ENCODE data around the gene IL33. TPM values are rescaled to one million over a fixed set of nuclear protein-coding genes. Genes with fewer than 3 reads are reported as not detected.

The IL33 gene
- total RNA-seq, 1 donor from 2014 or later = not detected

DNA sequence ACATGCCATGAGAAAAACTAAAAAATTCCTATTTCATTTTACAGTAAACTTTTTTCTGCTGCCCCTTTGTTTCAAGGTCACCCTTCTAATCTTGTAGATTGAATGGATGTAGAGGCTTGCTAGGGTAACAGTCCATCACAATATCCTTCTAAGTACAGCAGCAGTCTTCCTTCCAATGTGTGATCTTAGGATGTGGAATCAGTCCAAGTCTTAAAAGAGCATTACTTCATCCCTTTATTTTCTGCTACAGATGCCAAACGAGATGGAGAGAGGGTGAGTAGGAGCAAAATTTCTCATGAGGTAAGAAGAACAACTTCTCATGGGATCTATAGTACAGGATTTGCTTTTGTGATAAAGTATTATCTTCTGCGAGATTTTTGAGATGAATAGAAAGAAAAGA lies 704 bp upstream of the IL33 start:
- H3K4me3 Mint-ChIP-seq (ENCODE audit: unreplicated experiment) = no peak overlapping the region
- no peaks in the 10 kb centered on the region for H3K4me1 Mint-ChIP-seq (ENCODE audit: unreplicated experiment)
- TF ChIP-seq, protein P1, sequence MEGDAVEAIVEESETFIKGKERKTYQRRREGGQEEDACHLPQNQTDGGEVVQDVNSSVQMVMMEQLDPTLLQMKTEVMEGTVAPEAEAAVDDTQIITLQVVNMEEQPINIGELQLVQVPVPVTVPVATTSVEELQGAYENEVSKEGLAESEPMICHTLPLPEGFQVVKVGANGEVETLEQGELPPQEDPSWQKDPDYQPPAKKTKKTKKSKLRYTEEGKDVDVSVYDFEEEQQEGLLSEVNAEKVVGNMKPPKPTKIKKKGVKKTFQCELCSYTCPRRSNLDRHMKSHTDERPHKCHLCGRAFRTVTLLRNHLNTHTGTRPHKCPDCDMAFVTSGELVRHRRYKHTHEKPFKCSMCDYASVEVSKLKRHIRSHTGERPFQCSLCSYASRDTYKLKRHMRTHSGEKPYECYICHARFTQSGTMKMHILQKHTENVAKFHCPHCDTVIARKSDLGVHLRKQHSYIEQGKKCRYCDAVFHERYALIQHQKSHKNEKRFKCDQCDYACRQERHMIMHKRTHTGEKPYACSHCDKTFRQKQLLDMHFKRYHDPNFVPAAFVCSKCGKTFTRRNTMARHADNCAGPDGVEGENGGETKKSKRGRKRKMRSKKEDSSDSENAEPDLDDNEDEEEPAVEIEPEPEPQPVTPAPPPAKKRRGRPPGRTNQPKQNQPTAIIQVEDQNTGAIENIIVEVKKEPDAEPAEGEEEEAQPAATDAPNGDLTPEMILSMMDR (IDR thresholded peaks at IDR 0.05) = no peak
- H3K27me3 Mint-ChIP-seq (ENCODE audit: unreplicated experiment) = peaks cover 19% of the 10 kb centered on the region
- H3K36me3 Mint-ChIP-seq (ENCODE audit: unreplicated experiment) = no peaks in the 10 kb centered on the region
- no peak overlapping the region for H3K27ac Mint-ChIP-seq (ENCODE audit: unreplicated experiment)
- no peak for DNase-seq (ENCODE audit: extremely low spot score, unreplicated experiment)
- peaks cover 14% of the 10 kb centered on the region for H3K9me3 Mint-ChIP-seq (ENCODE audit: unreplicated experiment)

DNA sequence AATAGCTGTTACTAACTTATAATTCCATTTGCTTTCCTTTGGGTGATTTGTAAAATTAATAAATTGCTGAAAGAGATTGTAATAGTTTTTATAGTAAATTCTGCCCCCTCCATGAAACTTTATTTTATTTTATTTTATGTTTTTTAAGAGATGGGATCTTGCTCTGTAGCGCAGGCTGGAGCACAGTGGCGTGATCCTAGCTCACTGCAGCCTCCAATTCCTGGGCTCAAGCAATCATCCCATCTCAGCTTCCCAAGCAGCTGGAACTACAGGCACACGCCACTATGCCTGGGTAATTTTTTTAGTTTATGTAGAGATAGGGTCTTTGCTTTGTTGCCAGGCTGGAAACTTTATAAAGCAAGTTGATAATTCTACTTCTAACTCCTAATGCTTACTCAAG lies 395 bp downstream of the IL33 start:
- TF ChIP-seq, protein P1 (IDR thresholded peaks at IDR 0.05) = no peak
- DNase-seq (ENCODE audit: extremely low spot score, unreplicated experiment) = no peak
- Mint-ChIP-seq H3K4me3 (ENCODE audit: unreplicated experiment) (no peak overlapping the region), H3K27me3 (ENCODE audit: unreplicated experiment) (peaks cover 25% of the 10 kb centered on the region), H3K27ac (ENCODE audit: unreplicated experiment) (no peak overlapping the region), H3K4me1 (ENCODE audit: unreplicated experiment) (no peaks in the 10 kb centered on the region), H3K36me3 (ENCODE audit: unreplicated experiment) (no peaks in the 10 kb centered on the region), H3K9me3 (ENCODE audit: unreplicated experiment) (peaks cover 3% of the 10 kb centered on the region)

DNA sequence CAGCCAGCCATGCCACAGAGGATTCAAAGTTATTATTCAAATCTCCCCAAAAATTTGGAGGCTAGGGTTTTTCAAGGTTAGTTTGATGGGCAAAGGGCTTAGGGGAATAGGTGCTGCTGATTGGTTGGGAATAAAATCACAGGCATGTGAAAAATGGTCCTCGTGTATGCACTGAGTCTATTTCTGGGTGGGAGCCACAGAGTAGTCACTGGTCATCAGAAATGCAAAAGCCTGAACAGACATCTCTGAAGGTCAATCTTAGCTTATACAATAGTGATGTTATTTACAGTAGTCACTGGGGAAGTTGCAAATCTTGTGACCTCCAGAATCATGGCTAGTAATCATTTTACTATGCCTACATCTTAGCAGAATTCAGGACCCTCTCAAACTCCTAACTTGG lies 1.3 kb downstream of the IL33 start:
- Mint-ChIP-seq H3K36me3 (ENCODE audit: unreplicated experiment) (no peaks in the 10 kb centered on the region), H3K4me1 (ENCODE audit: unreplicated experiment) (no peaks in the 10 kb centered on the region), H3K27ac (ENCODE audit: unreplicated experiment) (no peak overlapping the region), H3K27me3 (ENCODE audit: unreplicated experiment) (peaks cover 27% of the 10 kb centered on the region), H3K9me3 (ENCODE audit: unreplicated experiment) (no peaks in the 10 kb centered on the region), H3K4me3 (ENCODE audit: unreplicated experiment) (no peak overlapping the region)
- TF ChIP-seq, protein P1 (IDR thresholded peaks at IDR 0.05) = no peak
- no peak for DNase-seq (ENCODE audit: extremely low spot score, unreplicated experiment)

DNA sequence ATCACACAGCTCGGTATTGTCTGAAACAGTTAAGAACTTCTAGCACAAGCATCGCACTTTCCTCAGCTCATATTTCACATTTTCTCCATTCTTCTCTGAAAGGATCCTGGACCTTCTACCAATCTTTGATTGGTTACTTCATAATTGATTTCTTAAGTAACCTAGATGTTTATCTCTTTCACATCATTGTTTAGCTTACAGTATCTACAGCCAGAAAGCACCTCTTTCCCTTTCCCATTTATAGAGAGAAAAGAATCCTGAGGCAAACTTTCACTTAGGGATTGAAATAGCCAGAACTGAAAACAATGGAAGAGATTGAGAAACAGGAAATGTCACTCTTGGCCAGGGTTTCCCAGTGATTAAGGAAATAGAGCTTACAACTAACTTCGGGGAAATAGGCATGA lies 2.5 kb downstream of the IL33 start:
- H3K27ac Mint-ChIP-seq (ENCODE audit: unreplicated experiment) = no peak overlapping the region

DNA sequence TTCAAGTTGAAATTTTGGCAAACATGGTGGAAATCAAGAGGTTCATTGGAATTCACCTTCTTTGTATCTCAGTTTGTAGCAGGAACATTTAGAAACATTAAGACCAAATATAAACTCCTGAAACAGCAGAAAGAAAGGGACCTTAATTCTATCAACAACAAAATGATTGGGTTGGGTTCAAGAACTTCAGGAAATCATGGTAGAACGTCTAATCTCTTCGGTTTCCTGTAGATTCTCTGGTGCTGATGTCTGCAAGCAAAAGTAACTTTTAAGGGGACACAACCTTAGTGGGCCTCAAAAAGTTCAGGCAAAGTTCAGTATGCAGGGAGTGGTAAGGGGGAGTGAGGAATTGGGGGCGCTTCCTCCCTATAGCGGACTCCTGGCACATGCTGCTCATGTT lies 3.4 kb downstream of the IL33 start:
- no peak for DNase-seq (ENCODE audit: extremely low spot score, unreplicated experiment)
- Mint-ChIP-seq H3K36me3 (ENCODE audit: unreplicated experiment) (no peaks in the 10 kb centered on the region), H3K27ac (ENCODE audit: unreplicated experiment) (no peak overlapping the region), H3K4me3 (ENCODE audit: unreplicated experiment) (no peak overlapping the region), H3K4me1 (ENCODE audit: unreplicated experiment) (no peaks in the 10 kb centered on the region), H3K27me3 (ENCODE audit: unreplicated experiment) (peaks cover 29% of the 10 kb centered on the region), H3K9me3 (ENCODE audit: unreplicated experiment) (no peaks in the 10 kb centered on the region)
- TF ChIP-seq, protein P1 (IDR thresholded peaks at IDR 0.05) = no peak

More for the DNA sequence above, 2.5 kb downstream of the IL33 start:
- Mint-ChIP-seq H3K9me3 (ENCODE audit: unreplicated experiment) (no peaks in the 10 kb centered on the region), H3K27me3 (ENCODE audit: unreplicated experiment) (peaks cover 27% of the 10 kb centered on the region), H3K36me3 (ENCODE audit: unreplicated experiment) (no peaks in the 10 kb centered on the region), H3K4me3 (ENCODE audit: unreplicated experiment) (no peak overlapping the region), H3K4me1 (ENCODE audit: unreplicated experiment) (no peaks in the 10 kb centered on the region)
- no peak for DNase-seq (ENCODE audit: extremely low spot score, unreplicated experiment)
- TF ChIP-seq, protein P1 (IDR thresholded peaks at IDR 0.05) = no peak

Data from osteocyte (in vitro differentiated cells).